Measurements from ENCODE around the gene TTLL11. TPM values are rescaled to one million over a fixed set of nuclear protein-coding genes. Genes with fewer than 3 reads are reported as not detected.

TTLL11 gene
- total RNA-seq, 1 experiment from 2014 or later, result 1.5 TPM

DNA sequence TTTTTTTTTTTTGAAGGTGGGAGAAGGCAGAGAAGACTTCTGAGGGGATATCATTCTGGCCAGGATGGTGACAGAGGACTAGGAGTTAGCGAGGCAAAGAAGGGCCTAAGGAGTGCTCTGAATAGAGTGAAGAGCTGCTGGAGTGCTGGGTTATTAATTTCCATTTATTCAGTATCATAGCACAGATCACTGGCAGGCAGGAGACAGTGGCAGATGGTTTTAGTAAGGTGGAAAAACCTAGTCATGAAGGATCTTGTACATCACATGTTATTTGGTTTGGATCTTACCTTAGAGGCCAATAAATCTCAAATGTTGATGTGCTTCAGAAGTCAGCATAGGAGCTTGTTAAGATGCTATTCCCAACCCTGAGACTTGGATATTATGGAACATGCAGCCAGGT is 165.5 kb downstream of the TTLL11 start:
- Histone ChIP-seq H3K18ac (ENCODE audit: insufficient read length, low read depth, low read length) (no peak overlapping the region), H4K8ac (replicated peaks; ENCODE audit: insufficient read length, low read depth, low read length) (no peak overlapping the region), H3K56ac (ENCODE audit: insufficient read length, low read depth, low read length) (no peak overlapping the region), H2BK20ac (ENCODE audit: low read depth, low read length, poor library complexity, severe bottlenecking) (no peak overlapping the region), H4K20me1 (ENCODE audit: control insufficient read depth, insufficient read depth, insufficient read length) (no peaks in the 10 kb centered on the region), H2AK5ac (ENCODE audit: insufficient read length, low read length) (no peak overlapping the region), H3K79me1 (ENCODE audit: insufficient read depth, low read depth, low read length, poor library complexity, severe bottlenecking) (no peaks in the 10 kb centered on the region), H3K23me2 (ENCODE audit: insufficient read length, low read depth, low read length, poor library complexity, severe bottlenecking) (no peaks in the 10 kb centered on the region), H3K4ac (ENCODE audit: low read depth, low read length) (no peak overlapping the region), H3T11ph (ENCODE audit: low read length) (no peak overlapping the region), H2BK120ac (ENCODE audit: low read depth, low read length, poor library complexity, severe bottlenecking) (no peak overlapping the region), H3K27me3 (ENCODE audit: insufficient read depth, low read length) (no peaks in the 10 kb centered on the region), H3K79me2 (ENCODE audit: insufficient read depth, low read length) (no peaks in the 10 kb centered on the region), H2BK15ac (ENCODE audit: low read depth, low read length) (no peak overlapping the region), H3K9me3 (ENCODE audit: control insufficient read depth, low read depth, low read length) (no peaks in the 10 kb centered on the region), H3K14ac (ENCODE audit: insufficient read depth, low read length) (no peak overlapping the region), H3K23ac (ENCODE audit: insufficient read length, low read depth, low read length) (no peak overlapping the region), H4K5ac (ENCODE audit: insufficient read length, low read depth, low read length) (no peak overlapping the region), H2BK5ac (ENCODE audit: insufficient read length, low read length) (no peak overlapping the region), H3K9ac (ENCODE audit: extremely low read depth, insufficient read length, low read length) (no peak overlapping the region), H4K91ac (ENCODE audit: insufficient read length, low read depth, low read length) (no peak overlapping the region), H2BK12ac (ENCODE audit: insufficient read length, low read depth, low read length) (no peak overlapping the region), H2AFZ (ENCODE audit: low read length) (no peak overlapping the region), H3K27ac (ENCODE audit: insufficient read length, low read depth, low read length) (no peak overlapping the region), H3K4me1 (ENCODE audit: insufficient read depth, low read length) (no peaks in the 10 kb centered on the region), H3K4me2 (ENCODE audit: insufficient read depth, insufficient read length, low read length) (no peak overlapping the region)
- Mint-ChIP-seq H3K27ac (no peak overlapping the region), H3K9me3 (no peaks in the 10 kb centered on the region), H3K4me3 (no peak overlapping the region), H3K27me3 (ENCODE audit: low read depth) (peaks cover 5% of the 10 kb centered on the region), H3K36me3 (ENCODE audit: insufficient read depth in 1 of 3, low read depth in 3 of 3) (no peaks in the 10 kb centered on the region), H3K4me1 (peaks cover 10 to 16% of the 10 kb centered on the region in 2 experiments)
- no CpG with 5 or more reads among the region's 1 CpG for WGBS (ENCODE audit: extremely low coverage, insufficient read length, low lambda C conversion rate)
- no peak for TF ChIP-seq CTCF (conservative IDR thresholded peaks at IDR 0.05)
- no peak for DNase-seq

Data from H9 (cell line).